Measurements from ENCODE around the gene BCAS3.

DNA sequence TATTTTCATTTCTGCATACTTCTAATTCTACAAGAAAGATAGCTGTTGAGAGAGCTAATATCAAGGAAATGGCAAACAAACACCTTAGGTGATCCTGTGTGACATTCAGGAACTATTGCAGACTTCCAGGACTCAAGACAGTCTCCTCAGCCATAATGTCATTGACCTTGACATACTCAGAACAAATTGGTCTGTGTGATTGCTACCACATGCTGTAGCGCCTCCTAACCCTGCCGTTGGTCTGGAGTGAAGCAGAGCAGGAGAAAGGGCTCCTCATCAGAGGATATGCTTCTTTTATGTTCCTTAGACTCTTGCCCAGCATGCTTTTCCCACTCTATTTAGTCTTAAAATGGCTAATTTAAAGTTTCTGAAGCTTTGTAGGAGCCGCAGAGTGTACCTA, 527.8 kb downstream of the BCAS3 start:
- TF ChIP-seq, protein P1, sequence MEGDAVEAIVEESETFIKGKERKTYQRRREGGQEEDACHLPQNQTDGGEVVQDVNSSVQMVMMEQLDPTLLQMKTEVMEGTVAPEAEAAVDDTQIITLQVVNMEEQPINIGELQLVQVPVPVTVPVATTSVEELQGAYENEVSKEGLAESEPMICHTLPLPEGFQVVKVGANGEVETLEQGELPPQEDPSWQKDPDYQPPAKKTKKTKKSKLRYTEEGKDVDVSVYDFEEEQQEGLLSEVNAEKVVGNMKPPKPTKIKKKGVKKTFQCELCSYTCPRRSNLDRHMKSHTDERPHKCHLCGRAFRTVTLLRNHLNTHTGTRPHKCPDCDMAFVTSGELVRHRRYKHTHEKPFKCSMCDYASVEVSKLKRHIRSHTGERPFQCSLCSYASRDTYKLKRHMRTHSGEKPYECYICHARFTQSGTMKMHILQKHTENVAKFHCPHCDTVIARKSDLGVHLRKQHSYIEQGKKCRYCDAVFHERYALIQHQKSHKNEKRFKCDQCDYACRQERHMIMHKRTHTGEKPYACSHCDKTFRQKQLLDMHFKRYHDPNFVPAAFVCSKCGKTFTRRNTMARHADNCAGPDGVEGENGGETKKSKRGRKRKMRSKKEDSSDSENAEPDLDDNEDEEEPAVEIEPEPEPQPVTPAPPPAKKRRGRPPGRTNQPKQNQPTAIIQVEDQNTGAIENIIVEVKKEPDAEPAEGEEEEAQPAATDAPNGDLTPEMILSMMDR (IDR thresholded peaks at IDR 0.05 in 4 of 5, conservative IDR thresholded peaks at IDR 0.05 in 1 of 5): no peak
- TF ChIP-seq POLR2A (IDR thresholded peaks at IDR 0.05): no peak
